ENCODE results near the gene NR2F6. TPM values are rescaled to one million over a fixed set of nuclear protein-coding genes. Genes with fewer than 3 reads are reported as not detected.

Gene NR2F6
- total RNA-seq, 1 donor from 2014 or later: 38.7 TPM

DNA sequence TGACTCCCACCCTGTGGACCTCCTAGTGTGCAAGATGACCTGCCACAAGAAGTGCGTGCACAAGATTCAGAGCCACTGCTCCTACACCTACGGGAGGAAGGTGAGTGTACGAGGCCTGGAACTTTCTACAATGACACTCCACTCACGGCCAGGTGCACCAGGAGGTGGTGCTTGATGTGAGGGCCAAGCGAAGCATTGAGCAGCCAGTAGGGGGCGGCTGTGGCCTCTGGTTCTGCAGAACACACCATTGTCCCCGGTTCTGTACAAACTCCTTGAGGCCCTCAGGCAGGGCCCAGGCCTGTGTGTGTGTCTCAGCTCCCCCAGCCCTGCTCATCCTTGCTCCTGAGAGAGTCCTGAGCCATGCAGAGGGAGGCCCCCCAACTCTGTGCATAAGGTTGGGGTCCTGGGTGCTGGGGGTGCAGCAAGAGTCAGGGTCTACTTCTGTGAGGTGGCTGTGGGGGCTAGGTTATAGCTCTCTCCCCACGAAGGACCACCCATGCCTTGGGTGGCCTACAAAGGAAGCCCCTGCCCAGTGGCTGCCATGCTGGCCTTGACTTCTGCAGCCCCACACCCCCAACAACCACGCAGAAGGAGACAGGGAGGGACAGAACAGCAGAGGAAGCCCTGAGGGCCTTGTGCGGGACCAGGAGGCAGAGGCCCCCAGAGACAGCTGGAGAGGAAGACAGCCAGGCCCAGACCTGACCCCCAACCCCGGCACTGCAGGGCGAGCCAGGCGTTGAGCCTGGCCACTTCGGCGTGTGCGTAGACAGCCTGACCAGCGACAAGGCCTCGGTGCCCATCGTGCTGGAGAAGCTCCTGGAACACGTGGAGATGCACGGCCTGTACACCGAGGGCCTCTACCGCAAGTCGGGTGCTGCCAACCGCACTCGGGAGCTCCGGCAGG lies 40.2 kb downstream of the NR2F6 start:
- DNase-seq (peak; percentile 82), ATAC-seq (peak; percentile 75 to 78)
- Histone ChIP-seq H3K36me3 (peaks cover 100% of the 10 kb centered on the region), H3K27me3 (ENCODE audit: low read depth) (no peaks in the 10 kb centered on the region), H3K4me1 (no peaks in the 10 kb centered on the region), H3K27ac (no peak overlapping the region), H3K9me3 (no peaks in the 10 kb centered on the region), H3K4me3 (no peak overlapping the region)
- TF ChIP-seq, protein P1, sequence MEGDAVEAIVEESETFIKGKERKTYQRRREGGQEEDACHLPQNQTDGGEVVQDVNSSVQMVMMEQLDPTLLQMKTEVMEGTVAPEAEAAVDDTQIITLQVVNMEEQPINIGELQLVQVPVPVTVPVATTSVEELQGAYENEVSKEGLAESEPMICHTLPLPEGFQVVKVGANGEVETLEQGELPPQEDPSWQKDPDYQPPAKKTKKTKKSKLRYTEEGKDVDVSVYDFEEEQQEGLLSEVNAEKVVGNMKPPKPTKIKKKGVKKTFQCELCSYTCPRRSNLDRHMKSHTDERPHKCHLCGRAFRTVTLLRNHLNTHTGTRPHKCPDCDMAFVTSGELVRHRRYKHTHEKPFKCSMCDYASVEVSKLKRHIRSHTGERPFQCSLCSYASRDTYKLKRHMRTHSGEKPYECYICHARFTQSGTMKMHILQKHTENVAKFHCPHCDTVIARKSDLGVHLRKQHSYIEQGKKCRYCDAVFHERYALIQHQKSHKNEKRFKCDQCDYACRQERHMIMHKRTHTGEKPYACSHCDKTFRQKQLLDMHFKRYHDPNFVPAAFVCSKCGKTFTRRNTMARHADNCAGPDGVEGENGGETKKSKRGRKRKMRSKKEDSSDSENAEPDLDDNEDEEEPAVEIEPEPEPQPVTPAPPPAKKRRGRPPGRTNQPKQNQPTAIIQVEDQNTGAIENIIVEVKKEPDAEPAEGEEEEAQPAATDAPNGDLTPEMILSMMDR (IDR thresholded peaks at IDR 0.05): peak; percentile 76
- intact Hi-C loops (cut with DNase I): no loop called here

DNA sequence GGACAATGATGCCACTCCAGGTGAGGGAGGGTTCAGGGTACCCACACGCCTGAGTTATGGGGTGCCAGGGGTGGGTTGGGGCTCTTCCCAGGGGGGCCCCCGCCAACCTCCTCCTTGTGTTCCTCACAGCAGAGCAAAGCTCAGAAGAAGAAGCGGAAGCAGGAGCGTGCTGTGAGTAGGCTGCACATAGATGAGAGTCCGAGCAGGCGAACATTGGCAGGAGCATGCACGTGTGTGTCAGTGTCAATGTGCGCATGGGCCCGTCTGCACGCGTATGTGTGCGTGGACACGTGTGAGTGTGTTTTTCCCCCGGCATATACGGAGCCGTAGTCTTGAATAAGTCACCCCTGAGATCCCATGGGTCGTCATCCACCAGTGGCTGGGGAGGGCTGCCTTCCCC lies 43.0 kb downstream of the NR2F6 start:
- Histone ChIP-seq H3K27me3 (ENCODE audit: low read depth) (no peaks in the 10 kb centered on the region), H3K4me1 (no peaks in the 10 kb centered on the region), H3K9me3 (no peaks in the 10 kb centered on the region), H3K4me3 (no peak overlapping the region), H3K27ac (no peak overlapping the region), H3K36me3 (peaks cover 100% of the 10 kb centered on the region)
- DNase-seq: no peak
- TF ChIP-seq, protein P1 (IDR thresholded peaks at IDR 0.05): no peak
- ATAC-seq: no peak
- intact Hi-C loops (cut with DNase I): no loop called here

DNA sequence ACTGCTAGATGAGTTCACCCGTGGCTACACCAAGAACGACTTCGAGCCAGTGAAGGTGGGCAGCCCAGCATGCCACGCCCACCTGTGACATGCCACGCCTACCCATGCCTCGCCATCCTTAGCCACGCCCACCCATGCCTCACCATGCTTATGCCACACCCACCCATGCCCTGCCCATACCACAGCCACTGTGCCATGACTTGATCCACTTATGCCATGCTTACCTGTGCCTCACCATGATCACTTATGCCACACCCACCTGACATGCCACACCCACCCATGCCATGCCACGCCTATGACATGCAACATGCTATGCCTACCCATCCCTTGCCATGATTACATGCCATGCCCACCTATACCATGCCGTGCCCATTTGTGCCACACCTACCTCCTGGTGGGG lies 43.5 kb downstream of the NR2F6 start:
- TF ChIP-seq, protein P1 (IDR thresholded peaks at IDR 0.05): no peak
- ATAC-seq (no peak), DNase-seq (no peak)
- Histone ChIP-seq H3K9me3 (no peaks in the 10 kb centered on the region), H3K4me1 (no peaks in the 10 kb centered on the region), H3K36me3 (peaks cover 100% of the 10 kb centered on the region), H3K27me3 (ENCODE audit: low read depth) (no peaks in the 10 kb centered on the region), H3K4me3 (no peak overlapping the region), H3K27ac (no peak overlapping the region)
- intact Hi-C loops (cut with DNase I): no loop called here

DNA sequence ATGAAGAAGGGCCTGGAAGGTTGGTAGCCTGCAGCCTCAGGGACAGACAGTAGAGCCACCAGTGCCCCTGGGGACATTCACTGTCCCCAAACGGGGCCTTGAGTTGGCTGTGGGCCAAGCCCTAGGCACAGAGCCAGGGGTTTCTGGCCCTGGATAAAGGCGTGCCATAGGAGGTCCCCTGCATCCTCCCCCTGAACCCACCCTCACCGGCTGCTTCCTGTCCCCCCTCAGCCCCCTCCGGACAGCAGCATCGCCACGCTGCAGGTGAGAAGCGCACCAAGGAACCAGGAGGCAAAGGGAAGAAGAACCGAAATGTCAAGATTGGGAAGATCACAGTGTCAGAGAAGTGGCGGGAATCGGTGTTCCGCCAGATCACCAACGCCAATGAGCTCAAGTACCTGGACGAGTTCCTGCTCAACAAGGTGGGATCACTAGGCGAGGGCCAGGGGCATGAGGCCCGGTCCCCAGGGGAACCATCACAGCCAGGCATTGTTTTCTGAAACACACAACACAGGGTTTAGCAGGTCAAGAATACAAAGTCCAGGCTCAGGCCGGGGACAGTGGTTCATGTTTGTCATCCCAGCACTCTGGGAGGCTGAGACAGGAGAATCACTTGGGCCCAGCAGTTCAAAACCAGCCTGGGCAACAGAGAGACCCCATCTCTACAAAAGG lies 45.2 kb downstream of the NR2F6 start:
- ATAC-seq: no peak
- TF ChIP-seq, protein P1 (IDR thresholded peaks at IDR 0.05): no peak
- no peak for DNase-seq
- no peak overlapping the region for H3K27ac ChIP-seq
- intact Hi-C loops (cut with DNase I): no loop called here
- H3K4me3 ChIP-seq: no peak overlapping the region
- H3K9me3 ChIP-seq: no peaks in the 10 kb centered on the region
- H3K36me3 ChIP-seq: peaks cover 96% of the 10 kb centered on the region
- H3K4me1 ChIP-seq: no peaks in the 10 kb centered on the region
- no peaks in the 10 kb centered on the region for H3K27me3 ChIP-seq (ENCODE audit: low read depth)

DNA sequence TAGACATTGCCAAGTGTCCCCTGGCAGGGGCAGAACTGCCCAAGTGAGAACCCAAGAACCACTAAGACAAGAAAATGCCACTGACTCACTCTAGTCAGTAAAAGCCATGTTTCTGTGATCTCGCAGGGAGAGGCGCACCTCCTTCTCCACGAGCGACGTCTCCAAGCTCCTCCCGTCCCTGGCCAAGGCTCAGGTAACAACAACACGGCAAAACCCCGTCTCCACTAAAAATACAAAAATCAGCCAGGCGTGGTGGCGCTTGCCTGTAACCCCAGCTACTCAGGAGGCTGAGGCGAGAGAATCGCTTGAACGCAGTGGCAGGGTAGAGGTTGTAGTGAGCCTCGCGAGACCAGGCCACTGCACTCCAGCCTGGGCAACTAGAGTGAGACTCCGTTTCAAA lies 48.1 kb downstream of the NR2F6 start:
- H3K4me3 ChIP-seq: no peak overlapping the region
- no peaks in the 10 kb centered on the region for H3K4me1 ChIP-seq
- no peaks in the 10 kb centered on the region for H3K27me3 ChIP-seq (ENCODE audit: low read depth)
- peaks cover 96% of the 10 kb centered on the region for H3K36me3 ChIP-seq
- no peak for DNase-seq
- no peak for ATAC-seq
- TF ChIP-seq, protein P1 (IDR thresholded peaks at IDR 0.05): no peak
- H3K27ac ChIP-seq: no peak overlapping the region
- intact Hi-C loops (cut with DNase I): no loop called here
- no peaks in the 10 kb centered on the region for H3K9me3 ChIP-seq
